H1 (cell line): ENCODE data around the gene CYTH1. TPM values are rescaled to one million over a fixed set of nuclear protein-coding genes. Genes with fewer than 3 reads are reported as not detected.

ENCODE experiments used
- CTCF ChIA-PET: fragments of 300-600 bp; sonication (Branson Sonifier 250); formaldehyde crosslinking; loops from one replicate; lab custom pipeline; 2021; ENCODE audit not compliant: partially characterized antibody; lab: Charles Lee
- POLR2A ChIA-PET: fragments of 300-600 bp; sonication (Branson Sonifier 250); formaldehyde crosslinking; loops from one replicate; lab custom pipeline; 2021; ENCODE audit warnings: inconsistent platforms; ENCODE audit not compliant: partially characterized antibody; lab: Charles Lee
- DNase-seq, 2 experiments: peaks; one replicate each; pipeline versions ENCODE4 v3.0.0 to v3.0.0-alpha.2; 2010 to 2022; ENCODE audit warnings: low spot score in 2 of 2, low read depth in 1 of 2, mixed read lengths in 1 of 2
- FAIRE-seq: peaks from 2 replicates; lab custom pipeline; 2011; peaks lifted over from hg19 to GRCh38; lab: Jason Lieb, UNC
- H2AFZ ChIP-seq: 2 replicates; pipeline ENCODE4 v1.8.1; 2012; ENCODE audit warnings: low read length, inconsistent platforms
- H2AK5ac ChIP-seq: 2 replicates; pipeline ENCODE4 v1.6.1; 2013; ENCODE audit warnings: low read depth, low read length
- H2BK120ac ChIP-seq: replicated peaks from 2 replicates; pipeline ENCODE3; 2013; ENCODE audit warnings: low read depth, low read length, inconsistent platforms
- H2BK12ac ChIP-seq: 2 replicates; pipeline ENCODE4 v1.6.1; 2013; ENCODE audit warnings: low read depth, low read length
- H2BK15ac ChIP-seq: 2 replicates; pipeline ENCODE4 v1.6.1; 2013; ENCODE audit warnings: low read length
- H2BK20ac ChIP-seq: 2 replicates; pipeline ENCODE4 v1.6.1; 2013; ENCODE audit warnings: low read length
- H2BK5ac ChIP-seq: 2 replicates; pipeline ENCODE4 v1.6.1; 2013; ENCODE audit warnings: low read depth, low read length
- H3K14ac ChIP-seq: 2 replicates; pipeline ENCODE4 v1.6.1; 2013; ENCODE audit warnings: inconsistent platforms; ENCODE audit not compliant: insufficient read length
- H3K18ac ChIP-seq: 2 replicates; pipeline ENCODE4 v1.6.1; 2013; ENCODE audit warnings: low read length; ENCODE audit errors: extremely low read depth
- H3K23ac ChIP-seq: 2 replicates; pipeline ENCODE4 v1.6.1; 2013; ENCODE audit warnings: inconsistent platforms; ENCODE audit not compliant: insufficient read length
- H3K23me2 ChIP-seq: 2 replicates; pipeline ENCODE4 v1.6.1; 2013; ENCODE audit warnings: low read depth, low read length
- H3K27ac ChIP-seq: 2 replicates; pipeline ENCODE4 v1.6.1; 2011; ENCODE audit warnings: low read depth, low read length, inconsistent platforms
- H3K27me3 ChIP-seq, 4 experiments: replicated peaks in 1 of 4; 1 replicate in 1 of 4; 2 replicates in 3 of 4; pipeline versions ENCODE4 v1.6.1 to v1.8.1; 2011 to 2013; ENCODE audit warnings: low read length in 3 of 4, mild to moderate bottlenecking in 3 of 4, inconsistent platforms in 2 of 4, mixed read lengths in 2 of 4, moderate library complexity in 1 of 4; ENCODE audit not compliant: control insufficient read depth in 3 of 4, insufficient read depth in 3 of 4; ENCODE audit errors: extremely low read depth in 1 of 4
- H3K36me3 ChIP-seq, 4 experiments: 2 replicates each; pipeline versions ENCODE4 v1.6.1 to v1.8.1; 2011 to 2013; ENCODE audit warnings: mild to moderate bottlenecking in 4 of 4, low read length in 3 of 4, moderate library complexity in 2 of 4, control low read depth in 1 of 4, inconsistent platforms in 1 of 4; ENCODE audit not compliant: insufficient read depth in 4 of 4, control insufficient read depth in 2 of 4
- H3K4ac ChIP-seq: replicated peaks from 2 replicates; pipeline ENCODE3; 2013; ENCODE audit warnings: low read length, low read depth, mixed read lengths, inconsistent platforms; ENCODE audit not compliant: insufficient read length
- H3K4me1 ChIP-seq, 4 experiments: replicated peaks in 1 of 4; 1 replicate in 1 of 4; 2 replicates in 3 of 4; pipeline versions ENCODE4 v1.6.1 to v1.8.1; 2011 to 2013; ENCODE audit warnings: low read length in 3 of 4, inconsistent platforms in 2 of 4, mixed read lengths in 1 of 4; ENCODE audit not compliant: insufficient read depth in 4 of 4, control insufficient read depth in 3 of 4
- H3K4me2 ChIP-seq, 2 experiments: 2 replicates each; pipeline versions ENCODE4 v1.6.1 to v1.8.1; 2011 to 2013; ENCODE audit warnings: low read depth in 2 of 2, low read length in 2 of 2, control low read depth in 1 of 2, inconsistent platforms in 1 of 2, mild to moderate bottlenecking in 1 of 2; ENCODE audit not compliant: insufficient read depth in 1 of 2
- H3K4me3 ChIP-seq, 4 experiments: fragments of 200-600, 300-600 bp in 1 of 4; sonication (generic), shearing (Covaris generic), sonication (Bioruptor Twin) in 1 of 4; 2 replicates each; pipeline versions ENCODE4 v1.5.1 to v1.8.1; 2011 to 2016; ENCODE audit warnings: low read length in 4 of 4, low read depth in 3 of 4, control low read depth in 2 of 4, inconsistent platforms in 2 of 4, mild to moderate bottlenecking in 2 of 4, mixed read lengths in 1 of 4, moderate library complexity in 1 of 4; ENCODE audit not compliant: insufficient read depth in 2 of 4; ENCODE audit errors: extremely low read depth in 1 of 4
- H3K56ac ChIP-seq: replicated peaks from 2 replicates; pipeline ENCODE3; 2013; ENCODE audit warnings: low read depth, mild to moderate bottlenecking, mixed read lengths, low read length, inconsistent platforms; ENCODE audit not compliant: insufficient read length
- H3K79me1 ChIP-seq: 2 replicates; pipeline ENCODE4 v1.6.1; 2013; ENCODE audit warnings: low read depth, low read length, control low read depth
- H3K79me2 ChIP-seq, 2 experiments: 2 replicates each; pipeline versions ENCODE4 v1.6.1 to v1.8.1; 2012 to 2013; ENCODE audit warnings: low read length in 2 of 2, mild to moderate bottlenecking in 2 of 2, inconsistent platforms in 1 of 2; ENCODE audit not compliant: insufficient read depth in 2 of 2, control insufficient read depth in 1 of 2
- H3K9ac ChIP-seq, 4 experiments: replicated peaks in 1 of 4; 1 replicate in 1 of 4; 2 replicates in 3 of 4; pipeline versions ENCODE4 v1.6.1 to v1.8.1; 2011 to 2013; ENCODE audit warnings: low read depth in 3 of 4, low read length in 3 of 4, control low read depth in 2 of 4, mild to moderate bottlenecking in 2 of 4, moderate library complexity in 2 of 4, inconsistent platforms in 1 of 4; ENCODE audit errors: extremely low read depth in 1 of 4
- H3K9me3 ChIP-seq, 2 experiments: 2 replicates each; pipeline versions ENCODE4 v1.6.1 to v1.8.1; 2012 to 2013; ENCODE audit warnings: mild to moderate bottlenecking in 2 of 2, moderate library complexity in 2 of 2, control low read depth in 1 of 2, inconsistent platforms in 1 of 2, low read depth in 1 of 2, low read length in 1 of 2, mixed read lengths in 1 of 2; ENCODE audit not compliant: insufficient read depth in 2 of 2
- H4K20me1 ChIP-seq, 2 experiments: replicated peaks in 1 of 2; 2 replicates each; pipeline versions ENCODE3 to v1.8.1; 2011 to 2013; ENCODE audit warnings: inconsistent platforms in 2 of 2, low read length in 2 of 2, mild to moderate bottlenecking in 1 of 2; ENCODE audit not compliant: insufficient read depth in 2 of 2, control insufficient read depth in 1 of 2
- H4K5ac ChIP-seq: 2 replicates; pipeline ENCODE4 v1.6.1; 2013; ENCODE audit warnings: low read length, low read depth, mixed read lengths, inconsistent platforms; ENCODE audit not compliant: insufficient read length
- H4K8ac ChIP-seq: 2 replicates; pipeline ENCODE4 v1.8.0; 2013; ENCODE audit warnings: mild to moderate bottlenecking, moderate library complexity, low read length, inconsistent platforms; ENCODE audit not compliant: insufficient read depth; ENCODE audit errors: extremely low read depth
- H4K91ac ChIP-seq: replicated peaks from 2 replicates; pipeline ENCODE3; 2013; ENCODE audit warnings: low read length, mixed read lengths, inconsistent platforms; ENCODE audit not compliant: insufficient read length
- BACH1 ChIP-seq: IDR thresholded peaks from 2 replicates; pipeline ENCODE4 v1.6.1; 2012; ENCODE audit warnings: low read length, improper control_type of control experiment
- CHD2 ChIP-seq: IDR thresholded peaks from 2 replicates; pipeline ENCODE4 v1.6.1; 2012; ENCODE audit warnings: low read length, improper control_type of control experiment
- CREB1 ChIP-seq: IDR thresholded peaks from 2 replicates; pipeline ENCODE4 v1.6.1; 2012; ENCODE audit warnings: inconsistent platforms
- EGR1 ChIP-seq: IDR thresholded peaks from 2 replicates; pipeline ENCODE4 v1.6.1; 2011; ENCODE audit warnings: low read depth, low read length, borderline replicate concordance
- EP300 ChIP-seq, 2 experiments: IDR thresholded peaks; 1 replicate in 1 of 2; 2 replicates in 1 of 2; pipeline ENCODE4 v1.6.1; 2011 to 2012; ENCODE audit warnings: low read depth in 2 of 2, low read length in 2 of 2, mild to moderate bottlenecking in 2 of 2, borderline replicate concordance in 1 of 2, inconsistent platforms in 1 of 2, moderate library complexity in 1 of 2
- EZH2 ChIP-seq: fragments of 200-600 bp; sonication (generic); IDR thresholded peaks from 2 replicates; pipeline ENCODE4 v1.7.1; 2012; ENCODE audit warnings: low read depth, mild to moderate bottlenecking, moderate library complexity, low read length, inconsistent platforms; ENCODE audit not compliant: severe bottlenecking
- JUND ChIP-seq: IDR thresholded peaks from 2 replicates; pipeline ENCODE4 v1.6.1; 2011; ENCODE audit warnings: mild to moderate bottlenecking, improper control_type of control experiment, low read length
- KDM4A ChIP-seq: IDR thresholded peaks from one replicate; pipeline ENCODE4 v1.7.1; 2012; ENCODE audit warnings: low read depth, mild to moderate bottlenecking, moderate library complexity, low read length, inconsistent platforms; ENCODE audit not compliant: severe bottlenecking
- POU5F1 ChIP-seq: IDR thresholded peaks from 2 replicates; pipeline ENCODE4 v1.6.1; 2011; ENCODE audit warnings: low read depth, mild to moderate bottlenecking, low read length, moderate library complexity
- SUZ12 ChIP-seq: fragments of 200-600 bp; sonication (generic); IDR thresholded peaks from 2 replicates; pipeline ENCODE4 v1.6.1; 2012; ENCODE audit warnings: mild to moderate bottlenecking, inconsistent platforms, low read length, moderate library complexity, mixed read lengths
- TAF7 ChIP-seq: optimal IDR thresholded peaks from 2 replicates; pipeline ENCODE3; 2011; ENCODE audit warnings: low read depth, mild to moderate bottlenecking, inconsistent platforms, low read length, moderate library complexity, borderline replicate concordance
- TEAD4 ChIP-seq: IDR thresholded peaks from 2 replicates; pipeline ENCODE4 v1.6.1; 2012; ENCODE audit warnings: low read depth, low read length, inconsistent platforms, mixed read lengths
- YY1 ChIP-seq: IDR thresholded peaks from 2 replicates; pipeline ENCODE4 v1.6.1; 2011; ENCODE audit warnings: low read depth, mild to moderate bottlenecking, low read length
- WGBS, 2 experiments: shearing (Covaris generic) in 1 of 2; methylation state at CpG; one replicate each; pipeline versions ENCODE4 v1.1.6 to v1.1.7; 2013 to 2015; ENCODE audit warnings: low lambda C conversion rate in 2 of 2, mixed read lengths in 2 of 2, inconsistent platforms in 1 of 2, low coverage in 1 of 2, missing lambda C conversion rate in 1 of 2; ENCODE audit not compliant: insufficient replicate concordance in 2 of 2, insufficient coverage in 1 of 2, insufficient read length in 1 of 2; ENCODE audit errors: extremely low coverage in 1 of 2, missing lambda C conversion rate in 1 of 2; 5-methylcytosine and 5-hydroxymethylcytosine counted together
- polyA plus RNA-seq, 7 experiments: library from polyadenylated mRNA; depleted of rRNA in 3 of 7; stranded (reverse) in 5 of 7; unstranded in 2 of 7; fragments of >200 nt in 5 of 7; fragments of 200-250 nt in 2 of 7; gene quantifications; 1 replicate in 5 of 7; 2 replicates in 1 of 7; 4 replicates in 1 of 7; pipeline versions ENCODE4 v1.2.1 to v1.2.3, GENCODE V29; 2011 to 2013; ENCODE audit warnings: missing spikeins in 2 of 7, mixed read lengths in 2 of 7
- total RNA-seq: library from RNA; stranded (reverse); fragmentation: NEBNext Ultra II Directional; extraction: Animal tissue kit (Norgen Biotek cat#: 25700); gene quantifications from 2 replicates; pipeline ENCODE4 v1.2.1, GENCODE V29; 2021
- TF ChIP-seq, protein P1 (sequence below): IDR thresholded peaks from 2 replicates; pipeline ENCODE4 v1.6.1; 2011; ENCODE audit warnings: low read length, improper control_type of control experiment

Gene CYTH1
- total and polyA plus RNA-seq, 2 of the 8 experiments (the other 6 are each of a cell fraction or from before 2014, with no cell fraction given) = 12.8 to 14.8 TPM

DNA sequence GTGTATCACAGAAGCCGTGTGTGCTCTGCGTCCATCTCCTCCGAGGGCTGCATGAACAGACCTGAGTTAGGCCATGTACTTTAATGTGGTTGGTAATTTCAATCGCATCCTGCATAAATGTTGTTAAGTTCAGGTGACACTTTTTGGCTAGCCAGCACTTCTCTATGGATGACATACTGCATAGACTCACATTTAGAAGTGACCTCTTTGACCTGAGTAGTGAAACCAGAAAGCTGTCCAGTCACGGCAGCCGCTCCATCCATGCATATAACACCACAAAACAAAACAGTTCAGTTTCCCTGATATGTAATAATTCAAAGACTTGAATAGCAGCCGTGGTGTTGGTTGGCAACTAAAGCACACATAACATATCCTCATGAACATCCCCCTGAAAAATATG, 94.1 kb downstream of the CYTH1 start:
- Histone ChIP-seq H3K56ac (no peak overlapping the region), H2BK5ac (no peak overlapping the region), H3K14ac (no peak overlapping the region), H2BK12ac (no peak overlapping the region), H3K9ac (no peak overlapping the region), H4K20me1 (no peaks in the 10 kb centered on the region), H3K27ac (no peak overlapping the region), H2AK5ac (no peak overlapping the region), H3K36me3 (peaks cover 0 to 3% (median 0%) of the 10 kb centered on the region in 4 experiments; a peak in 1 of 8 replicates), H3K4ac (no peak overlapping the region), H2BK15ac (no peak overlapping the region), H4K8ac (no peak overlapping the region), H3K27me3 (no peaks in the 10 kb centered on the region), H3K23ac (no peak overlapping the region), H3K79me1 (no peaks in the 10 kb centered on the region), H3K79me2 (no peaks in the 10 kb centered on the region), H3K4me1 (peaks cover 0 to 2% (median under 1%) of the 10 kb centered on the region in 4 experiments; a peak in 1 of 7 replicates), H3K9me3 (peaks cover 0 to 2% of the 10 kb centered on the region in 2 experiments; a peak in 1 of 4 replicates), H3K23me2 (no peaks in the 10 kb centered on the region; the same call in 1 of the 2 replicates), H3K4me2 (no peak overlapping the region), H3K18ac (no peak overlapping the region), H2AFZ (no peak overlapping the region), H4K91ac (no peak overlapping the region), H2BK120ac (no peak overlapping the region), H2BK20ac (no peak overlapping the region), H4K5ac (no peak overlapping the region), H3K4me3 (no peak overlapping the region)
- POLR2A ChIA-PET = no interaction called here
- FAIRE-seq (no peak), DNase-seq (no peak)
- 92% methylated on average over 7 of the region's 7 CpGs; no CpG with 5 or more reads in 1 of the 2 experiments for WGBS, 2 experiments
- CTCF ChIA-PET = interaction anchor here (0.6 kb wide), 1 partner anchor 127 kb away, joined by 3 read pairs; no protein-coding TSS in a partner anchor
- TF ChIP-seq KDM4A = no peak
- no peak for TF ChIP-seq EP300 (IDR thresholded peaks at IDR 0.05; ENCODE audit: borderline replicate concordance in 1 of 2, low read depth in 2 of 2, low read length in 2 of 2)
- TF ChIP-seq YY1 = no peak
- TF ChIP-seq, protein P1, sequence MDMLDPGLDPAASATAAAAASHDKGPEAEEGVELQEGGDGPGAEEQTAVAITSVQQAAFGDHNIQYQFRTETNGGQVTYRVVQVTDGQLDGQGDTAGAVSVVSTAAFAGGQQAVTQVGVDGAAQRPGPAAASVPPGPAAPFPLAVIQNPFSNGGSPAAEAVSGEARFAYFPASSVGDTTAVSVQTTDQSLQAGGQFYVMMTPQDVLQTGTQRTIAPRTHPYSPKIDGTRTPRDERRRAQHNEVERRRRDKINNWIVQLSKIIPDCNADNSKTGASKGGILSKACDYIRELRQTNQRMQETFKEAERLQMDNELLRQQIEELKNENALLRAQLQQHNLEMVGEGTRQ = no peak
- no peak for TF ChIP-seq EGR1
- no peak for TF ChIP-seq CREB1
- TF ChIP-seq TEAD4 = no peak
- TF ChIP-seq EZH2 = no peak
- no peak for TF ChIP-seq SUZ12
- no peak for TF ChIP-seq BACH1
- TF ChIP-seq POU5F1 = no peak
- TF ChIP-seq JUND = no peak
- TF ChIP-seq TAF7 = no peak
- TF ChIP-seq CHD2 = no peak
